Suppressor macrophage (primary cell): Measurements from ENCODE around the gene SHMT2.
A peak's percentile ranks its signal among the peaks of the same experiment; 100 is the strongest.

ENCODE experiments used
- DNase-seq, 4 experiments: peaks; one replicate each; pipeline ENCODE4 v3.0.0-alpha.2; 2020 to 2022

Gene SHMT2

DNA sequence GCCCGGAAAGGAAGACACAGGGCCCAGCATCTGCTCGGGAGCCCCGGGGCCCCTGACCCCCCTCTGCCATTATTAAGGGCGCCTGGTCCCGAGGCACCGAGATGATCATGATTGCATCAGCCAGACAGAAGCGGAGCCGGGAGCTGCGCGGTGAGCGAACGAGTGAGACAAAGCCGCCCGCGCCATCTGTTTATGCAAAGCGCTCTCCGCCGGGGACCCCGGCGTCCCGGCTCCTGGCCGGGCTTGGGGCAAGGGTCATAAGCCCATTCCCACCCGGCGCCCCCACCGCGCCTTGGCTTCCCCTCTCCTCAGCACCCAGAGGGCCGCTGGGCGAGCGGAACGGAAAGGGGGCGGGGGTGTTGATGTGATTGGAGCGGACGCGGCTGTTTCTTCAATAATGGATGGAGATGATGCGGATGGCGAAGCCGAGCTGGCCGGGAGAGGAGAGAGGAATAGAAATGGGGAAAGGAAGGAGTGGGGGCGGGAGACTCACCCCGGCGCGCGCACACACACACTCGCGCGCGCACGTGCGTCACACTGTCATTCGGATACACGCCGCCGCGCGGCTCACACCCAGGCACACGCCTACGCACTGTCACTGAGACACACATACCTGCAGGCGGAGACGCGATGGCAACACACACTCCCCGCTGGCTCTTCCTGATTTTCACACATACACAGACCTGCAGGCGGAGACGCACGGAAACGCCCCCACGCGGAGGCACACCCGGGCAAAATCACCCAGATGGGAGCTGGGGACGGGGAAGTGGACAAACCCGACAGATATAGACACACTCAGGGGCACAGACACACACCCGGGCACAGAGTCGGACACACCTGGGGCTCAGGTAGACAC, 10.8 kb downstream of the SHMT2 start:
- peak; percentile 82 to 89 (median 88) for DNase-seq

DNA sequence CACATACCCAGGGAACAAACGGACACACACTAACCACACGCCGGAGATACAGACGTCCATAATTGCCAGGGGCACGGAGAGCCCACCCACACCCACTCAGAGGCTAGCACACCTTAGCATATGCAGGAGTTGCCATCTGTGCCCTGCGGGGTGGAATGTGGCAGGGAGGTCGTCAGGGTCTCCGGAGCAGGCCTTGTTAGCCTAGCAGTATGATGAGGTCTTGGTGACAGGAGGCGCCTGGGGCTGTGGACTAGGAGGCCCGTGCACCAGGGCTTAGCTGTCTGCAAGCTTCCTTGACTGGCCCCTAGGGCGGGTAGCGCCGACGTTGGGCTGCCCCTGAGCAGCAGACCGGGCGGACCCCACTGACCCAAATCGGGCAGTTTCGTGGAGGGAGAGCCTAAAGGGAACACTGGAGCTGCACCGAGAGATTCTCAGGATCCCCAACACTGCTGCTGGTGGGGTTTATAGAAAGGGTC, 11.5 kb downstream of the SHMT2 start:
- DNase-seq: peak in 2 of 4 experiments; percentile 26 to 48

DNA sequence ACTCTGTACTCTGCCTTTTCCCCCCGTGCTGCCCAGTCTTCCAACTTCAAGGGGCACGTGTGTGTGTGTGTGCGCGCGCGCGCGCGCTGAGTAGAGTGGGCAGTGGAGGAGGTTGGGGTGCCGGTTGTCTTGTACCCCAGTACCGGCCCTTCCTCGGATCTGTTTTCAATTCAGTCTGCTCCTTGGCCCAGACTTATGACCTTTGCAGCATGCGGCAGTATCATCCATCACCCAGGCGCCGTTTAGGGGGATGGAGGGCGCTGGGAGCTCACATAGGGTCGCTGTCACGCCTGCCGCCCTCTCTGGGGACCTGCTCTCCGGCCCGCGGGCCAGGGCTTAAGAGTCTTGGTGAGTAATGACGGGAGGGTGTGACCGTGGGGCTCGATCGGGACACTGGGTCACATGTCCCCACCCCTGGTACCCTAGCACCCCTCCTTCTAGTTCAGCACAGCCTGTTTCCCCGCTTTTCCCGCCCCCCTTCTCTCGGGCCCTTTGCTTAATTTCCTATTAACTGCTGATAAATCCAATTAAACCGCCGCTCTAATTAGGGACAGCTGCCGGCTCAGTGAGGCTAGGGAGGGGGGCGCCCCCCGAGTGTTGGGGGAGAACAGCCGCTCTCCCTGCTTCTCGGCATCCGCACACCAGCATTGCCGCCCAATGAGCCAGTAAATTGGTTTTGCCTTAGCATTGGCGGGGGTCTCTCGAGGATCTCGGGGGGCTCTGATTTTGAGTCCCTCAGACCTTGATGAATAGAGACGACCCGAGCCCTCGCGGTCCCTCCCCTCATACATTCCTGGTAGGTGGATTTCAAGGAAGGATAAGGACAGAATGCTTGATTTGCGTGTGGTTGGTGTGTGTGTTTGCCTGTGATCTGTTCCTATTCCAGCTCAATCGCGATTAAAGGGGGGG, 12.1 kb downstream of the SHMT2 start:
- DNase-seq: no peak

DNA sequence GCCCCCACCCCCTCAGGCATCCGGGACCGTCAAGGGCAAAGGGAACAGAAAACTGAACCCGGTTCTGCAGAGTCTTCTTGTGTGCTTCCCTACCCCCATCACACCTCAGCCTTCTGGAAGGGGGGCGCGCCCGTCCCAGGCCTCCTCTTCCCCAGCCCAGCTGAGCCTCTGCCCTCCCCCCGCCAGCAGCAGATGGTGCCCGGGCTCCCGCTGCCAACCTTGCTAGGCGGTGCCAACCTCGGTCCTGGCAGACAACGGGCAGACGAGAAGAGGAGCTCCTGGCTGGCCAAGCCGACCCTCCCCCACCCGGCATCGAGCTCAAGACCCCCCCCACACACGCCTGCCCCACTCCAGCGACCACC, 12.8 kb downstream of the SHMT2 start:
- no peak for DNase-seq

DNA sequence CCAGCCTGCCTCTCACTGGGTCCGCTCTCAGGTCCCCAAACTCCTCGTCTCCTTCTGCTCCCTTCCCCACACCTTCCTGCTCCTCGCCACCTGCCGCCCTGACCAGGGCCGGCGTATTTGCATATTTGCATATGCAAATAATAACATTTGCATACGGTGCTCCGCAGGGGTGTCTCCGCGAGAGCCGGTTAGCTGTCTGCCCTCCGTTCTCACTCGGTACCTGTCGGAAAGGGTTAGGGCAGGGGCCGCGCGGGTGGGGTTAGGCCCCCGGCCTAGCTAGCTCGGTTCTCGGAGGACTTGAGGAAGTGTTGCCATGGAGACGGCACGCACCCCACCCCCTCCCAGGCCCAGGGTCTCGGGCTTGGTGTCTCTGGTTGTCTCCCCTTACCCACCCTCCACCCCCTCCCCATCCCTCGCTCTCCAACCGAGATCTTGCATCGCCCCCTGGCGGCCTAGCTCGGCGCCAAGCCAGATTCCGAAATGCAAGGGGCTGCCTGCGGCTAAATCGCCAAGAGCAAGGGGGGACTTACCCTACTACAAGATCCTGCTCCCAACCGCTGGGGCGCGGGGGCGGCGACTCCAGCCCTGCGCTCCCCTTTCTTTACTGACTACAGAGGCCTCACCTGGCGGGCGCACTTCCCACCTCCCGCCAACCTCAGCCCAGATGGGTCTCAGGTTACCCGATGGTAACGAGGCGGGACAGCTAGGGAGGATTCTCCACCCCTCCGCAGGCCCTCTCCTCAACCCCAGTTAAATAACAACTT, 13.4 kb downstream of the SHMT2 start:
- DNase-seq: peak; percentile 43 to 76 (median 58)

DNA sequence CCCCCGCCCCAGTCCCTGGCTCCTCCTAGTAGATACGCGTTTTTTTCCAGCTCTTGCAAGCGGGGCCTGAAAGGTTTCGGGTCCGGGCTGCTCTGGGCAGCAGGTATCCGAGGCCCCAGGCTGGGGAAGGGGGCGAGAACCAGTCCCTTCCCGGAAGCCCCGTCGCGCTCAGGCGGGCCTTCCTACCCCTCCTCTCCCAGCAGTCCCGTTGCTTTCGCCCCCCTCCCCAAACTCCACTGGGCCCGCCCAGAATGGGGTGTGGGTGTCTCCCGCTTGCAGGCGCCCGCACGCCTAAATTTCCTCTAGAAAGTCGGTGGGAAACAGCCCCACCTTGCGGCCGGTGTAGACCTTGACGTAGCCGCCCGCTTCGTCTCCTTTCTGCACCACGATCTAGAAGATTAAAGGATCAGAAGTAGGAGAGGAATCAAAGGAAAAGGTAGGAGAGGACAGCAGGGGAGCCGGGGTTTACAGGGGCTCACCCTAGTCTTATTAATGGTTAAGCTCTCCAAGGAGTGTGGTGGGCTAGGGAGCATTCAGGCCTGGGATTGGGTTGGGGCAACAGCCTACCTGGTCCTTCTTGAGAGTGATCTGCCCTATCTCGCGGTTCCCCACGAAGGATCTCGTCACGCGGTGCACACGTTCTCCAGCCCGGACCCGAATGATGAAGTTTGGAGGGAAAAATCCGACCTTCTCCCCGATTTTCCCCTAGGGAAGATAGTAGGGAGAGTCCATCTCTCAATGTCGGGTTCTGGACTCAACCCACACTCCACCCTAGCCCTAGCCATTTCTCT, 14.2 kb downstream of the SHMT2 start:
- peak; percentile 79 to 91 (median 87) for DNase-seq

DNA sequence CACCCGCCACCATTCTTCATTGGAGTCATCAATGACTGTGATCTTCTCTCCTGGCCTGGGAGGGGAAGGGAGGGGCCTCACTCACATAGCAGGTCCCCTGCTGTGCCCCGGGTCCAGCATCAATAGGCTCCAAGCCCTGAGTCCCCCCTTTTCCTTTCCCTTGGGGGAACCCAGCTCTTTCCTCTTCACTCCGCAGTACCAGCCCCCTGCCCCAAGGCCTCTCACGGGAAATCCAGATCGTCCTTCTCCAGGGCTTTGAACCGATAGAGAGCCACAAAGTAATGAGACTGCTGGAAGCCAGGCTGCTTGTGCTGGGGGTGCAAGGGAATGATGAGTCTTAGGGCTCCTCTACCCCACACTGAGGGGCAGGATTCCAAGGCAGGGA, 14.8 kb downstream of the SHMT2 start:
- DNase-seq: no peak

DNA sequence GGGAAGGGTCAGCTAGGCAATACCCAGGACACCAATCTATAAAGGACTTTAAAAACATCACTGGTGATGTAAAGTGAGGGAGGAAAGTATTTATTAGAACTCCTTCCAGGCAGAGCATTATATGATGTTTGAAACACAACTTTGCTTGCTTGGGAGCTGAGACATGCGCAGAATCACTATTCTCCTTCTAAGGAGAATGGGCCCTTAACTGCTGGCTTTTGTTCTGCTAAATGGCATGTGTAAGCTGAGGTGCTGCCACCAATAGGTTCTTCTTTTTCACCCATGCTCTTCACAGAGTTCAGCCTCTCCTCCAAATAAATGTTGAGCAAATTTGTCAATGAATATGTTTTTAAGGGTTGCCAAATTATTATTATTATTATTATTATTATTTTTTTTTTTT, 17.5 kb downstream of the SHMT2 start:
- no peak for DNase-seq

DNA sequence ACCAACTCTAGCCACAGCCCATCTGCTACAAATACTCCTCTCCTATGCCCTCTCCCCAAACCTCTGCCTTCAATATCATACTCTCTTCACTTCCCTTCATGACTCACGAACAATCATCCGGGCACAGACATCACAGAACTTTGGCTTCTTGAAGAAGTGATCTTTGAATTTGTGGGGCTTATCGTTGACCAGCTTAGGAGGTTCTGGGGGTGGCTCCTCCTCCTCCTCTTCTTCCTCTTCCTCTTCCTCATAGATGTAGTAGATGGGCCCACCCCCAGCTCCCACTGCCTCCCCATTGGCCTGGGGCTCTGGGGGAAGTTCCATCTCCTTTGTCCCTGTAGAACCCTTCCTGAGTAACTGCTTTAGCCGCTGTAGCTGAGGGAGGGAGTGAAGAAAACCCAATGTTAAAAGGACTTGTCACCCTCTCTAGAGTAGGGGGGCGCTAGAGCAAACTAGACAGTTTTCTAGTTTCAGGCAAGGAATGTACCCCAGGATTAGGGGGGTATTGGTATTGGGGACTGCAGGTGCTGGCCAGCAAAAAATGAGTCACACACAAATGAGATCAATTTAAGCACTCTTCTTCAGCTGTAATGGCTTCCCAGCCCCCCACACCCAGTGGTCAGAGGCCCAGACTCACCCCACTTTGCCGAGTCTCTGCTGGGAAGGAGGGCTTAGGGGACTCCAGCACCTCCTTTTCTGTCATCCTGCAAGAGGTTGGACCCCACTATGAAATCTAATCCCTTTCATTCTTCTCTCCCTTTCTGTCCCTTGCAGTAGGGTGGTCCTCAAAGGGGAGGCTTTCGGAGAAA, 19.6 kb downstream of the SHMT2 start:
- DNase-seq: peak; percentile 56 to 87 (median 80)

DNA sequence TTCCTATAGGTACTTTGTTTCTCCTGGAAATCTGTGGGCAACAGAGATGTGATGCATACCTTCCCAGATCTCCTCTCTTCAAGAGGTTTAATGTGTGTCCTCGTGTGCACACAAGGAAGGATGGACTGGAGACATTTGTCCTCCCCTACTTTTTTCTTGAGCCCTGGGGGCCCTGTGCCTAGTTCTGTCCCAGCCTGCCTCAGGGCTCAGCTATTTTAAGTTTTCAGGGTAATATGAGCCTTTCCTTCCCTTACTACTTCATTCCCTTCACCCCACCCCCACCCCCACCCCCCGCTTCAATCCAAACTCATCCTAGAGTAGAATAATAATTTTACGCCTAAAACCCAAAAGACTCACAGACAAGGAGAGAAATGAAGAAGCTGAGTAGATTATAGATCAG, 21.0 kb downstream of the SHMT2 start:
- DNase-seq: no peak

DNA sequence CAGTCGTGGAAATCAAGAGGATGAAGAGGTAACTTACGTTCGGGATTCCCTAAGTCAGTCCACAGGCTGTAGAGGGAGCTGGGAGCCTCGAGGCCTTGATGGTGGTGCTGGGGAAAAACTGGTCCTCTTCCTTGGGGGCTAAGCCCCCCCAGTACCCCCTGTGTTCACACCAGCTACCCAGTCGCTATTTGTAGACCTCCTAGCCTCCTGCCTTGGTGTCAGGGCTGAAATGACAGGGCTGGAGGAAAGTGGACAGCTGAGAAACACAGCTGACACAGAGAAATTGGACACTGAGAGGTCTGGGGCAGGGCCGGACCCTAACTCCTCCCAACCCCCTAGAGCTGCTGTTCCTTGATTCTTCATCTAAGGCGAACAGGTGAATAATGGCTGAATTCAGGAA, 21.4 kb downstream of the SHMT2 start, which contains the start of gene STAC3:
TSS of gene STAC3 (minus strand) at position 232 of the 400 bp plus-strand sequence. CDS start 1,551 bp downstream, outside the sequence.
- DNase-seq: no peak

DNA sequence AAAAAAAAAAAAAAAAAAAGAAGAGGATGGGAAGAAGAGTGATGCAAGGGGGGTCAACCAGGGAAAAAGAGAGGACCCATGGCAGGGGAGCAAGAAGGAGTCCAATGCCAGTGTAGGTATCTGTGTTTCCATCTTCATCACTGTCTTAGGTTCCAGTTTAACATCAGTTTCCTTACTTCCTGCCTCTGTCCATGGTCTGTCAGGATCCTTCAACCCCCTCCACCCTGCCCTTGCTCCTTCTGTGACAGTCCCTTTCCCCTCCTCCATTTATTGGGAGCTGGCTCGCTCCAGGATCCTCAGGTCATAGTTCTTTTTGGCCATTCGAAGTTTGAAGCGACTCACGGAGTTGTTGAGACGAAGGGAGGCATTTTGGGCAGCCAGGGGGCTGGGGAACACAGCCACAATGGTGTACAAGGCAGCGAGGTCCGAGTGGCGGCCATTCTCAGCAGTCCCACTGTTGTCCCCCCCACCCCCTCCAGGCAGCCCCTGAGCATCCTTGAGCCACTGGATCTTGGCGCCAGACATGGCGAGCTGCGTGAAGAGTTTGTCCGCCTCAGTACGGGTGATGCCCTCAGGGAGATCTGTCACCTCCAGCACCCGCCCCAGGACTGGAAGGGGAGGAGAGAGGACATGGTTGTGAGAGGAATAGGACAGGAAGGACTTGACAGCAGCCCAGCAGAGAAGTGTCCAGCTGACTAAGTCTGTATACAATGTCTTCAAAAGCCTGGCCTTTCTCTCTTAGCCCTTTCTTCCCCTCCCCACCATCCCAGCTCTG, 25.2 kb downstream of the SHMT2 start:
- no peak for DNase-seq

DNA sequence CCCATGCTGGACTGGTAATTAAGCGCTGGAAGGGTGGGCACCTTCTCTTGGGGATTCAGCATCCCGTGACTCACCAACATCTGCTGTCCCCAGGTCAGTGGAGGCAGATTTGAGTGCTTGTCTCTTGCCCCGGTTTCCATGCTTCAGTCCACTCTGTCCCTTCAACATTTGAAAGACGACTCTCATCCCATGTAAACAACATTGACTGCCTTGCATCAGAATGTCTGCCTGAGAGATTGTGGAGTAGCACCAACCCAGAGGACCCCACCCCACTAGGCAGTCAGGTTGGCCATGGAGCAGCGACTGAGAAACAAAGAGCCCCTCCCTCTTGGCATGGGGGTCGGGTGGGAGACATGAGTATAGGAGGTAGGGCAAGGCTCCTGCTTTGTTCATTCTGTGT, 26.4 kb downstream of the SHMT2 start:
- no peak for DNase-seq

DNA sequence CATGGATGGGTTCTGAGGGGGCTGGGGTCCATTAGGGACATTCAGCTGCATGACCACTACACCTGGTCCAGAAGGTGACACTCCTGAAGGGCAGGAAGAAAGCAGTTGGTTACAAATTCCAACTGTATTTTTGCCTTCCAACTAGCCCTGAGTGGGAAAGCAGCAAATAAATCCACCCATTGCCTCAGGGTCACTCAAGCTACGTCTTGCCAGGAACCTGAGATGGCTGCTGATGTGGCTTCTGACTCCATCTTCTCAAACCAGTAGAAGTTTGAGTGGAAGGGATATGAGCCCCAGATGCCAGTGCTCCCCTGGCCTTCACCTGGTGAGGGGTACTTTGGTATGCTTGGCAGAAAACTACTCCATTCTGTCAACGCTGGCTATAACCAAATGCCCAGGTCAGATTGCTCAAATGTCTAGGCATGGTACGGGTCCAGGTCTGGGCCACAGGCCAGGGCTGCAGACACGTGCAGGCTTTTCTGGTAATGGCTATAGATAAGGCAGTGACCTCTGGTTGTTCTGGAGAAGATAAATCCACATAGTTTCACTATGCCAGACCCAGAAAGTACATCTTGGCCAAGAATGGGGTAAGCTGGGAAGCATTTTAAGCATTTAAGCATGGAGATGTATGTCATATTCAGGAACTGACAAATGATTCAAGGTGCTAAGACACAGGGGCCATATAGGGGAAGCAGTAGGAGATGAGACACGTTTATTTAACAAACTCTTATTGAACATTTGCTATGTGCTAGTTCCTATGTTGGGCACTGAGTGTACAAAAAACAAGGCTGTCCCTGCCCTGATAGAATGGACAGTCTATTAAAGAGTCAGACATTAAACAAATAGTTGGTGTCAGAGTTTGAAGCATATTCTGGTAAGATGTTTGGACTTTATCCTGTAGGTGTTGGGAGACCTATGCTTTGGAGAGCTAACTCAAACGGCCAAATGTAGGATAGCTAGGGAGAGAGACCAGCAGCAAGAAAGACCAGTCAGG, 29.8 kb downstream of the SHMT2 start:
- no peak for DNase-seq

DNA sequence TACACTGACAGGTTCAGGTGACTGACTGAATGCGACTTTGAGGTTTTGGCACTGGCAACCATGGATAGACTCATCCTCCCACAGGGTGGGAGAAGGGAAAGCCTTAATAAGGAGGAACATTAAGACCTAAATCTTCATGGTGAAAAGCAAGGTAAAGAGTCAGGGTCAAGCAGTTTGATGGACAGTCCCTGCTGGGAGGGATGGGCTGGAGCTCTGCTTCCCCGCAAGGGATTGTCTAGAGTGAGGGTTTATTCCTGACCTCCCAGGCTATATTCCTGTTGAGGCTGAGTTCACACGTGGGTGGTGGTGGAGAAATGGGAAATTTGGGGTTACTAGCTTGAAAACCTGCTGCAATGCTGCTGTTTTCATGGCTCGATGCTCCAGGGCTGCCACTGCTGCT, 30.9 kb downstream of the SHMT2 start:
- DNase-seq: no peak

DNA sequence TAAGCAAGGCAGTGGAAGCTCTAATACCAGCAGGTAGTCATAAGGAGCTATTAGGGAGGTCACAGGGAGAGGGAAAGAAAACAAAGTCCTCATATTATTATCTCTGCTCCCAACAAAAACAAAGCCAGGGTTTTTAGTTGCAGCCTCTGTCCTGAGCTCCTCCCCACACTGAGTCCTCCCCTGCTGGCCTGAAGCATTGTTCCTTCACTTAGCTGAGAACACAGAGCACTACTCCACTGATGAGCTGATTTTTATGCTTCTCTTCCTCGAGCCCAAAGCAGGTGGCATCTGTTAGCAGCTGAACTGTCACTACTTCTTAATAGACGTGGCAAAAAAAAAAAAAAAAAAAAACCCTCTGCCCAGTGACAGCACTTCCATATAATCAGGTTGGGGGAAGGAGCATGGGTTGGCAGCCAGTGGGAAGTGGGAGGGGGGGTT, 31.9 kb downstream of the SHMT2 start:
- DNase-seq: no peak

DNA sequence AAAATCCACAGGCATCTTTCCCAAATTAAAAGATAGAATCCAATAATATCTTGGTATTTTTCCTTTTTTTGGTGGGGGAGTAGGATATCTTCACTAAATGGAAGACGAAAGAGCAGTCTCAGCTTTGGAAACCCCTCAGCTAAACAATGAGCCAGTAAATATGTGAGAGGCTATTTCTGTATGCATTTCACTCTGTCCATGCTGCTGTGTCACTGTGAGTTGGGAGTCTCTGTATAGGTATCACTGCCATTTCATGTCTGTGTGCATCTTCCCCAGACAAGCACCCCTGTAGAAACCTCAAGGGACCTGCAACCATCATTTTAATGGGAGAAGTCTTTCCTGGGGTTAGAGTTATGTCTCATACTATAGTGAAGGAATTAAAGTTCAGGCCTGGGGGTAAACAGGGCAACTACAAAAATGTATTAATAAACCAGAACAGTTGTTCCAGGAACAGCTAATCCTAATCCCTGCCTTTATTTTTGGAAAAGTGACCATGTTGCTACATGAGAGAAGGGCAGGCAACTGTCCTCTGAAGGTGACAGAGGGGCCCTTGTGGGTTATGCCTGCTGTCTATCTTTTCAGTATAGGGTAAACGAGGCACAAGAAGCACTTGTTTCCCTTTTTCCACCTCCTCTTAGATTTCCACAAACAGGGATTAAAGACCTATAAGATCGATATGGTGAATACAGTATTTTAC, 32.8 kb downstream of the SHMT2 start:
- no peak for DNase-seq

DNA sequence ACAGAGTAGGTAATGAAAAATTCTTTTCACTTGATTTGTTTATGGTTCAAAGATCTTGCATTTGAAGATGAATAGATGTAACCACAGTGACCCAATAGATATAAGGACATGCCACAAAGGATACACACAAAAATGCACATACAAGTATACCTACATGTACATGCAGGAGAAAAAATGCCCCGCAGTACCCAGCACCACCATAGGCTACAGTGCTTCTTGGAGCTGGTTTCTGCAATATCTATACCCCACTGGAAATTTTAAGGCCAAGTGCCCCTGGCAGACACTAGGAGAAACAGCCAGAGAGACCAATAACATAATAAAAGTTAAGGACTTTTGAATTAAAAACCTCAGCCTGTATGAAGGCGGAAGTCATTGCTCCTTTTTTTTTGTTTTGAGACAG, 33.6 kb downstream of the SHMT2 start:
- DNase-seq: no peak
